T-helper 9 cell (primary cell): ENCODE data around the gene AKR1C2.
"Not testable (repeated sequence)": the region's sequence is repeated elsewhere in the genome, so short reads cannot be mapped to it uniquely, and the experiment has no call there.

Source experiments
- DNase-seq: peaks from one replicate; pipeline ENCODE4 v3.0.0-alpha.2; 2020

Gene AKR1C2

DNA sequence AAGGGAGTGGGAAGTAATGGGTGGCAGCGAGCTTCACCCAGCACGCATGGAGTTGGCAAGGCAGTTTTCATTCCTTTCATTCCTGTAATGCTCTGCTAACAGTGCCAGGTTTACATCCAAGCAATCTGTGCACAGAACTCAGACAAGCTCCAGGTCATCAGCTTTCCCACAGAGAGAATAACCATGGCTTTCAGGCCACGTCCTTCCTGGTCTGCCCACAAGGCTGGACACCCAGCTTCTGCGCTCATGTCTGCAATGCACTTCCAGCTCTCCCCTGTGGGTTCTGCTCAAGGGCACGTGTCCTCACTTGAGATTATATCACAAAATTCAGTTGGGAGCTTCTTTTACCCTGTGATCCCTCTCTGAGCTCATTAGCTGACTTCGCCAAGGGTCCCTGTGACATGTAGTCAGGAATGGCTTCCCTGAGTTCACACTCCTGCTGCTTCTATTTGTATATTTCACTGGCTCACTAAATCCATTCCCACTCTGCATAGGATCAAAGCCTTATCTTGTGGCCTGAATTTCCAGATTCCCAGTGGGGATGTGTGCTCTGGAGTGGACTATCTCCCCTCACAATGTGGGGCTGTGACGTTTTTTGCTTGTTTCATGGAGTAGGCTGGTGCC lies 18.6 kb downstream of the AKR1C2 start:
- no peak for DNase-seq

- no peak for DNase-seq
These were observed 19.4 kb downstream of the AKR1C2 start for GRCh38 chr10:4984223-4984622.

- DNase-seq, result no peak
These were observed 19.9 kb downstream of the AKR1C2 start for GRCh38 chr10:4983615-4984216.

- no peak for DNase-seq
These were observed 20.9 kb downstream of the AKR1C2 start for GRCh38 chr10:4982764-4983226.

DNA sequence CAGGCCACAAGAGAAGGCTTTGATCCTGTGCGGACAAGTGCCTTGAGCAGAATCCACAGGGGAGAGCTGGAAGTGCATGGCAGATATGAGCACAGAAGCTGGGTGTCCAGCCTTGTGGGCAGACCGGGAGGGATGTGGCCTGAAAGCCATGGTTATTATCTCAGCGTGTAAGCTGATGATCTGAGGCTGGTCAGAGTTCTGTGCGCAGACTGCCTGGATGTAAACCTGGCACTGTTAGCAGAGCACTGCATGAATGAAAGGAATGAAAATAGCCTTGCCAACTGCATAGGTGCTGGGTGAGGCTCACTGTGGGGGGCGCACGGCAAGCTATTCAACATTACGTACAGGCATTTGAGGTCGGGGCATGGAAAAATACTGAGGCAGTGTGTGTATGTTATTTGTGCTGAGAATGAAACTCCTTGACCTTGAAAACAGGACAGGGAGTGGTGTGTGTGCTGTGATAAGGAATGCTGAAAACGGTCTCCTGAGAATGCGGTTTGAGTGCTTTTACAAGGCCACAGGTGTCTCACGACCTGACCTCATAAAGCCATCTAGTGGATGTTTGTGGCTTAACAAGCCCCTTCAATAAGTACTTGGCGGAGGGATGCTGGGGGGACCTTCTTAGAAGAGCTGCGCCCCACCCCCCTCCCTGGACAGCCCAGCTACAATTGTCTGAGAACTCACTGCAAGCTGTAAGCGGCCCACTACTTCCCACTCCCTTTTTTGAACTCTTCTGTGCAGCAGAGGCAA lies 21.8 kb downstream of the AKR1C2 start:
- DNase-seq, result no peak

GRCh38 chr10:4980793-4981192 lies 22.9 kb downstream of the AKR1C2 start:
- DNase-seq, result no peak

DNA sequence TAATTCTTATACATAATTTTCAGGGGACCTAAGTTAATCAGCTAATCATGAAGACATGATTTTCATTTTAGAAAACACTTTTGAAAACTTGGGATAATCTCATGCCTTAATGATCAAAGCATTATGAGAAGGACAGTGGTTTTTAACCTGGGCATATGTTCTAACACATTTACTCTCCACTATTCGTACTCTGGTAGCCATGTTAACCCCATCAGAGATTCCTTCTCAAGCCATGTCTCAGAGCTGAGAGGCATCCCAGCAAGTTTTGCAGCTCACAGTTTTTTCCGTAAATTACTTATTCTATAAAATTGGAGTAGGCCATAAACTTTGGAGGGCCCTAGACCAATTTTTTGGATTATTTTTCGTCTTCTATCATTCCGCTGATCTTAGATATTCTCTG lies 24.8 kb downstream of the AKR1C2 start:
- no peak for DNase-seq

GRCh38 chr10:4977025-4977424 lies 26.6 kb downstream of the AKR1C2 start:
- no peak for DNase-seq

GRCh38 chr10:4974400-4974799 lies 29.3 kb downstream of the AKR1C2 start:
- not testable (repeated sequence) for DNase-seq

- DNase-seq, result not testable (repeated sequence)
These were observed 30.4 kb downstream of the AKR1C2 start for GRCh38 chr10:4973294-4973693.

- DNase-seq, result not testable (repeated sequence)
These were observed 31.1 kb downstream of the AKR1C2 start for GRCh38 chr10:4972369-4973142.

- DNase-seq, result not testable (repeated sequence)
These were observed 33.3 kb downstream of the AKR1C2 start for GRCh38 chr10:4970362-4970761.

- DNase-seq, result not testable (repeated sequence)
These were observed 34.4 kb downstream of the AKR1C2 start for GRCh38 chr10:4969289-4969688.

- not testable (repeated sequence) for DNase-seq
These were observed 36.5 kb downstream of the AKR1C2 start for GRCh38 chr10:4967189-4967588.

GRCh38 chr10:4965763-4966162 lies 37.9 kb downstream of the AKR1C2 start:
- not testable (repeated sequence) for DNase-seq

DNA sequence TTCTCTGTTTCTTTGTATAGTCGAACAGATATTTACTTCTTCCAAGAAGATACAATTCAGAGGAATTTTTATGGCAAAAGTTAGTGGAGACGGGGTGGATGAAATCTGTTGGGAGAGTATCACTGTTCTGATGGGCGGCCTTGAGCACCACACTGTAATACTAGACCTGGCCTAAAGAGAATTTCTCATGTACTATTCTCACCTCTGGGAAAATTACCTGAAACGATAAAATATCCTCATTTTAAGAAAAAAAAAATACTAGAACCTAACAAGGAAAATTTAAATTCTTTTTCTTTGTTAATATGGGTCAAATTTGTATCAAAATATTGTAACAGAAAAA lies 39.9 kb downstream of the AKR1C2 start:
- not testable (repeated sequence) for DNase-seq

- not testable (repeated sequence) for DNase-seq
These were observed 40.5 kb downstream of the AKR1C2 start, which contains the start of gene AKR1C1 for GRCh38 chr10:4962876-4963814. TSS of gene AKR1C1 (plus strand) at chr10:4963415. CDS start at chr10:4963445, 30 bp downstream.

- DNase-seq, result not testable (repeated sequence)
These were observed 41.3 kb downstream of the AKR1C2 start for GRCh38 chr10:4962308-4962707.

- DNase-seq, result not testable (repeated sequence)
These were observed 42.1 kb downstream of the AKR1C2 start for GRCh38 chr10:4961558-4961957.

GRCh38 chr10:4956955-4957645 lies 46.6 kb downstream of the AKR1C2 start:
- DNase-seq, result not testable (repeated sequence)

DNA sequence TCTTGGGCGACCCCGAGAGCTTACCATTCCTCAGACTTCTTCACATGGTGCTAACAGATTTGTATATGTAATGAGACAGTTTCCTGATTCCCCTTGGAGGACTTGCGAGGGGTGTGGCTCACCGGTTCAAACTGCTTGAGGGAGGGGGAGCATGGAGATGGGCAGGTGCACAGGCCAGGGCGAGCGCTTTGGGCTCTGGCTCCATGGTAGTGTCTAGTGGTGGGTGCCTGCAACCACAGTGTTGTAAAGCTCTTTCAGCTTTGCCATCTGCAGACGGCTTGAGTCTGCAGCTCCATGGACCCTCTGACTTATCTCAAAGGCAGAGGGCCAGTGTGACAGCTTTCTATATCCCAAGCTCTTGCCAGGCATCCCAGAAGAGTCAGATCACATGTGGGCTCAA lies 47.6 kb downstream of the AKR1C2 start:
- not testable (repeated sequence) for DNase-seq
